Activated T-cell treated with anti-CD3 and anti-CD28 coated beads for 4 hours (primary cell): Measurements from ENCODE around the gene TCERG1L.

Experiments
- DNase-seq: peaks from one replicate; pipeline ENCODE4 v3.0.0-alpha.2; 2020

TCERG1L gene

DNA sequence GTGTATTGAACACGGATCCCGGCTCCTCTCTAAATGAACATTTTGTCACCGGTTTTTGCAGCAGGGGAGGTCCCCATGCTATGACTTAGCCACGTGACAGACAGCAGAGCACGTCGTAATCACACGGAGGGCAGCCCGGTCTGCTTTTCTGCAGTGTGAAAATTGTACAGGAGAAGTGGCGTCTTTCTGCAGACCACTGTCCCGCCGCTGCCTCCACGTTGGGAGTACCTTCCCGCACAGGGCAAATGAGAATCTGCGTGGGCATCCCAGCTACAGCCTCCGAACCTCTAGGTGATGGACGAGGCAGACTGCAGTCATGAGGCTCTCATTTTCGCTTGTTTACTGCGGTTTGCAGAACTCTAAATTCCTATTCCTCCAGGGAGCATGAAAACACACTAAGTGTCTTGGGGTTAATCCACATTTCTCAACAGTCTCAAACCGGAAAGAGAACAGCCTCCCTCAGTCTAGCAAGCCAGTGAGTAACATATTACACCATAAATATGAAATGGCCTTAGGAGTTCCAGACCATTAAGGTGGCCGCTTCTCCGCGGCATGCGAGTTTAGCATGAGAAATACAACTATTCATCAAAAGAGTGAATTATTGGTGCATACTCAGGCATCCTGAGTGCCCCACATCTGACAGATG lies 89.8 kb downstream of the TCERG1L start:
- DNase-seq, result no peak

GRCh38 chr10:131220601-131221171 lies 90.8 kb downstream of the TCERG1L start:
- no peak for DNase-seq

DNA sequence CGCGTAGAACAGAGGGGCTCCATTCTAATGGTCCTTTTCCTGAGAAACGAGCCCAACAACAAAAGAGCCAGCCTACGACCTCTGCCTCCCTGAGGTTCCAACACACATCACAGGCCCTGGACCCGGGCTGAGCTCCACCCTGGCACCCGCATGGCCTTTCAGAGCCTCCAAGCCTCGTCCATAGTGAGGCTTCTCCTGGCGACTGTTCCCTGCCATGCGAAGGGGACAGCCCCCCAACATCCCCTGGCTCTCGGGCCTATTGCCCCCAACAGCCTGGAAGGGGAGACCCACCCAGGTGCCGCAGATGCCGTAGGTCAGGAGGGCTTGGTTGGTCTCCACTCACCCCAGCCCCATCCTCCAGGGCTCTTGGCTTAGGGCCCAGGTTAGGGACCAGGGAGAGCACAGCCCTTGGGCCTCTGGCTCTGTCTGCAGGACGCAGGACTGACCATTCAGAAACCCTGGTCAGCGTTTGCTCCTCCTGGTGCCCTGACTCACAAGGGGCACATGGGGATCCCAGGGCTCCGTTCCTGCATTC lies 91.5 kb downstream of the TCERG1L start:
- no peak for DNase-seq

- no peak for DNase-seq
These were observed 92.0 kb downstream of the TCERG1L start for GRCh38 chr10:131219584-131219886.

- DNase-seq, result no peak
These were observed 92.5 kb downstream of the TCERG1L start for GRCh38 chr10:131218811-131219583.

DNA sequence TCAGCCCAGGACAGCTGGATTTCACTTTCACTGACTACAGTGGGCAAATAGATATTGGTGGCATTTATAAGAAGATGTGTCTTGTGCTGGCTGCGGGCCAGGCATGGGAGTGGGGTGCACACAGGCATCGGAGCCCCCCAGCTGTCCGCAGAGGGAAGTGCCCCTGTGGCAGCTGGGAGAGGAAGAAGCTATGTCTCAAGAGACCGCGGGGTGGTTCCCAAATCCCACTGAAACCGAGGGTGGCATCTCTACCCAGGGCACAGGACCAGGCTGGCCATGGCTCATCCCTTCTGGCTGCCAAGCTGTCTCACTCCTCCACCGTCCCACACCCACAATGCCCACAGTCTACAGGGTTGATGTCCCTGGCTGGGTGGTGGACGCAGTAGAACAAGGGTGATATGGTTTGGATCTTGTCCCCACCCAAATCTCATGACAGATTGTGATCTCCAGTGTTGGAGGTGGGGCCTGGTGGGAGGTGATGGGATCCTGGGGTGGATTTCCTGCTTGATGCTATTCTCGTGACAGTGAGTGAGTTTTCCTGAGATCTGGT lies 94.8 kb downstream of the TCERG1L start:
- no peak for DNase-seq

DNA sequence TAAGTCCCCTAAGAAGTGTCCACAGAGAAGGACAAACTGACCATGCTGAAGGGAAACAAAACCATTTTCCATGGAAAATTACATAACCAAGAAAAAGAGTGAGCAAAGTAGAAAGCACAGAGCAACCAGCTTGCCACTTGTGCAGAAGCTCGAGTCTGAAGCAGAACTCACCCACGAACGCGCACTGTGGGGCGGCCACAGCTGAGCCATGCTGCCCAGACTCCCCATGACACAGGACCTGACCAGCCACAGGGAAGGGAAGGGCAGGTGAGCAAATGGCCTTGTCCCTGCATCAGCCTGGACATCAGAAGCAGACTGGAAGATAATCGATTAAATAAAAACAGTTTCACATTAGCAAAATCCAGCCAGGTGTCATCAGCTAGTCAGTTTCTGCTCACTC lies 95.7 kb downstream of the TCERG1L start:
- no peak for DNase-seq

GRCh38 chr10:131214521-131215244 lies 96.8 kb downstream of the TCERG1L start:
- no peak for DNase-seq

DNA sequence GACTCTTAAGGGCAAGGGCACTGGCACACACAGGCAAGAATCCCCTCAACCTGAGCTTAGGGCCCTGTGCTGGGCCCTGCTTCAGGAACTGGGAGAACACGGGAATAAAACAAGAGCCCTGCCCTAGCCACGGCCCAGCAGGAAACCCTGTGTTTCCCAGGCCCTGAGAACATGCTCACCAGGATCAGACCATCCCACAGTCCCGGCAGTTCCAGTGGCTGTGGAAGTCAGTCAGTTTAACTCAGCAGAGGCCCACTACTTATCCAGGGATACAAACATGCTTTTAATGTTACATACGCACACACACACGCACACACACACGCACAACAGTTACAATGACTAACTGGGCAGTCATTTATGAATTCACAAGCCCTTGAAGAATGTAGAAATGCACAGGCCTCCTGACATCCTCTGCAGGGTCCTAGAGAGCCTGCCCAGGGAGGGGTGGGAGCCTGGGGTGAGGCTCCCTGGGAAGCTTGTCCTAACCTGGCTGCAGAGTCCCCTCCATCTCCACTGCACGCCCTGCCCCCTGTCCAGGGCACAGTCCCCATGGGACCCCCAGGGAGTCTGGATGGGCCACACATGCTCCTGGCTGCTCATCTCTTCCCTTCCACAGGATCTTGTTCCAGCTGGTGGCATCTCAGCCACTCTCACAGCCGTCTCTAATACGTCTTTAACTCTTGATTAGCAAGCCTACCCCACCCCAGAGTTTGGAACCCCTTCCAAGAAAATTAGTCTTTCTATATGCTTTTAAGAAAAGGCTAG lies 97.6 kb downstream of the TCERG1L start:
- DNase-seq, result no peak

- no peak for DNase-seq
These were observed 98.7 kb downstream of the TCERG1L start for GRCh38 chr10:131212763-131213325.

- no peak for DNase-seq
These were observed 99.4 kb downstream of the TCERG1L start for GRCh38 chr10:131211965-131212619.

GRCh38 chr10:131211559-131211958 lies 100.0 kb downstream of the TCERG1L start:
- DNase-seq, result no peak

- DNase-seq, result no peak
These were observed 100.4 kb downstream of the TCERG1L start for GRCh38 chr10:131211146-131211545.

GRCh38 chr10:131210181-131210580 lies 101.3 kb downstream of the TCERG1L start:
- no peak for DNase-seq

GRCh38 chr10:131207584-131208532 lies 103.7 kb downstream of the TCERG1L start:
- DNase-seq, result no peak

- no peak for DNase-seq
These were observed 104.3 kb downstream of the TCERG1L start for GRCh38 chr10:131207176-131207575.

DNA sequence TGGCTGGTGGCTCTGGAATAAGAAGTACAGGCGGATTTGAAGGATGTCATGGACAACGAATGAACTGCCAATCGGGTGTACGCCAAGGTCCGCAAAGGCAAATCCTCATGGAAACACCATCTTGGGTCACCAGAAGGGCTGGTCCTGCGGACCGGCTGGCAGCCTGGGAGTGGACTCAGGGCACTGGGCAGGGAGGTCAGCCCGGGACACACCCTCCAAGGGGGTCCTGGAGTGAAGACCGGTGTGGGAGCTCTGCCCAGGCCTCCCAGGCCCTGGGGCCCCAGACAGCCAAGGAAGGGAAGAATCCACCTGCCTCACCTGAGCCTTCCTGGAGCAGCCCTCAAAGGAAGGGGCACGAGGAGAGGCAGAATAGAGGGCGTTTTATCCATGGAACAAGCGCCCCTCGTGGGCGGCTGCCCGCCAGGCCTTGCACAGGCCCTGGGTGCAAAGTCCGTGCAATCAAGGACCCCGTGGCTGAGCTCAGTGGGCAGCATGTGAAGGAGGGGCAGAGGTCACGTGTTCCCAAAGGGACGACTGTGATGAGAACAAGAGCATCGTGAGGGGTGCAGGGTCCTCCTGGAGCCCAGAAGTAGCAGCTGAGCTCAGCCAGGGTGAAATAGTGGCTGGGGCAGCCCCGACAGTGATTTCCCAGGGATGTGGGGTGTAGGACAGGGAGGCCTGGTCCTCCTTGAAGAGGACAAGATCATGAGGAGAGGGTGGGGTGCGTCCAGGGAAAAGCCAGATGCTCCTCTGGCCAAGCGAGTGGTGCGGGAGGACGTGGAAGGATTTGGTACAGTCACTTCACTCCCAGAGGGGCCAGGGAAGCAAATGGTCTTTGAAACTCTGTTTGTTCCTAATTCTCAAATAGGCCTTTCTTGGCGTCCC lies 105.2 kb downstream of the TCERG1L start:
- no peak for DNase-seq

DNA sequence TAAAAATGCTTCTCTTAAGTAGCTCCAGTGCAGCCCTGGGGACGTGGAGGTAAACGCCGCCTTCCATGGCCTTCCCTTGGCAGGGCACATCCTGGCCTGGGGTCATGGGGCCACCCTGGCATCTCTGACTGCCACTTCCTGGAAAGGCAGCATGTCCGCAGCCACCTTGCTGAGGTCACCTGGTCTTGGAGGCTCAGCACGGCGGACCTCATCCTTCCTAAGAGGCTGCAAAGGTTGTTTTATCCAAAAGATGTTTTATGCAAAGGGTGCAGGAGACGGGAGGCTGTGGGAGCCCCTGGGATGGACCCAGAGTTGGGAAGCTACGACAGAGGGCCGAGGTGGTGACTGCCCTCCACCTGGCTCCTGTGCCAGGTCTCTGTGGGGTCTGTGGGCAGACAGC lies 106.0 kb downstream of the TCERG1L start:
- no peak for DNase-seq
